IMR-90 (cell line): ENCODE measurements around the gene PPFIA1. TPM values are rescaled to one million over a fixed set of nuclear protein-coding genes. Genes with fewer than 3 reads are reported as not detected.
"Not testable (repeated sequence)": the region's sequence is repeated elsewhere in the genome, so short reads cannot be mapped to it uniquely, and the experiment has no call there.

Experiments used
- ATAC-seq: fragments of 200-7000 bp; cut with Tn5 transposase; 2 replicates; pipeline ENCODE4 v1.9.1; 2020; ENCODE audit warnings: low read depth, mild to moderate bottlenecking, moderate library complexity
- BruUV-seq: library from RNA; stranded (reverse); fragments of 400-500 nt; replicated peaks from 2 replicates; lab custom pipeline; 2021; lab: Mats Ljungman, UMichigan
- CTCF ChIA-PET: fragments of 300-600 bp; formaldehyde crosslinking; extraction: SDS; loops from one replicate; lab custom pipeline; 2021; ENCODE audit warnings: antibody characterized with exemption; lab: Yijun Ruan, JAX
- POLR2A ChIA-PET: fragments of 300-600 bp; sonication (Branson Sonifier 250); formaldehyde crosslinking; loops from one replicate; lab custom pipeline; 2022; ENCODE audit warnings: antibody characterized with exemption; ENCODE audit not compliant: unreplicated experiment; lab: Charles Lee
- DNase-seq: peaks from one replicate; pipeline ENCODE4 v3.0.0; 2013
- H2AFZ ChIP-seq: replicated peaks from 2 replicates; pipeline ENCODE3; 2013; ENCODE audit warnings: low read length, mild to moderate bottlenecking; ENCODE audit not compliant: poor library complexity
- H2AK5ac ChIP-seq: 2 replicates; pipeline ENCODE4 v1.6.1; 2013; ENCODE audit warnings: low read depth, low read length, inconsistent platforms
- H2AK9ac ChIP-seq: replicated peaks from 2 replicates; pipeline ENCODE3; 2013; ENCODE audit warnings: mild to moderate bottlenecking, low read depth, low read length, moderate library complexity; ENCODE audit not compliant: poor library complexity
- H2BK120ac ChIP-seq: 2 replicates; pipeline ENCODE4 v1.6.1; 2013; ENCODE audit warnings: low read depth, low read length, inconsistent platforms
- H2BK15ac ChIP-seq: 3 replicates; pipeline ENCODE4 v1.6.1; 2013; ENCODE audit warnings: low read depth, low read length, inconsistent platforms
- H2BK20ac ChIP-seq: 2 replicates; pipeline ENCODE4 v1.6.1; 2013; ENCODE audit warnings: low read depth, mild to moderate bottlenecking, inconsistent platforms, low read length, moderate library complexity
- H2BK5ac ChIP-seq: 2 replicates; pipeline ENCODE4 v1.6.1; 2013; ENCODE audit warnings: mild to moderate bottlenecking, low read depth, low read length, inconsistent platforms; ENCODE audit not compliant: poor library complexity, severe bottlenecking
- H3K14ac ChIP-seq: replicated peaks from 2 replicates; pipeline ENCODE4 v1.6.1; 2013; ENCODE audit warnings: low read depth, low read length, inconsistent platforms
- H3K18ac ChIP-seq: 2 replicates; pipeline ENCODE4 v1.6.1; 2013; ENCODE audit warnings: low read depth, low read length, control low read depth
- H3K23ac ChIP-seq: 2 replicates; pipeline ENCODE4 v1.6.1; 2013; ENCODE audit warnings: low read depth, low read length, inconsistent platforms
- H3K27ac ChIP-seq: 2 replicates; pipeline ENCODE4 v1.5.1; 2013; ENCODE audit warnings: mild to moderate bottlenecking, control low read depth, low read length; ENCODE audit not compliant: insufficient read depth
- H3K27me3 ChIP-seq: 2 replicates; pipeline ENCODE4 v1.6.1; 2013; ENCODE audit warnings: low read length; ENCODE audit not compliant: control insufficient read depth, insufficient read depth
- H3K36me3 ChIP-seq: 2 replicates; pipeline ENCODE4 v1.6.1; 2013; ENCODE audit warnings: low read length, mixed read lengths; ENCODE audit not compliant: control insufficient read depth, insufficient read depth
- H3K4ac ChIP-seq: 2 replicates; pipeline ENCODE4 v1.6.1; 2013; ENCODE audit warnings: low read depth, low read length, inconsistent platforms
- H3K4me1 ChIP-seq: 2 replicates; pipeline ENCODE4 v1.6.1; 2013; ENCODE audit warnings: low read length, mixed read lengths; ENCODE audit not compliant: control insufficient read depth, insufficient read depth
- H3K4me2 ChIP-seq: 2 replicates; pipeline ENCODE4 v1.6.1; 2013; ENCODE audit warnings: low read depth, mild to moderate bottlenecking, control low read depth, low read length, moderate library complexity
- H3K4me3 ChIP-seq: 2 replicates; pipeline ENCODE4 v1.5.1; 2013; ENCODE audit warnings: low read depth, mild to moderate bottlenecking, control low read depth, low read length, moderate library complexity; ENCODE audit not compliant: insufficient read depth
- H3K56ac ChIP-seq: 2 replicates; pipeline ENCODE4 v1.6.1; 2013; ENCODE audit warnings: low read length, inconsistent platforms; ENCODE audit not compliant: insufficient read depth; ENCODE audit errors: extremely low read depth
- H3K79me1 ChIP-seq, 2 experiments: 2 replicates each; pipeline ENCODE4 v1.6.1; 2013; ENCODE audit warnings: low read length in 2 of 2, inconsistent platforms in 1 of 2, low read depth in 1 of 2
- H3K9ac ChIP-seq: 2 replicates; pipeline ENCODE4 v1.6.1; 2013; ENCODE audit warnings: low read depth, low read length, control low read depth
- H3K9me1 ChIP-seq: 2 replicates; pipeline ENCODE4 v1.6.1; 2013; ENCODE audit warnings: low read length, inconsistent platforms; ENCODE audit not compliant: insufficient read depth
- H3K9me3 ChIP-seq: 2 replicates; pipeline ENCODE4 v1.6.1; 2013; ENCODE audit warnings: low read length; ENCODE audit not compliant: control insufficient read depth, insufficient read depth
- H4K20me1 ChIP-seq: 2 replicates; pipeline ENCODE4 v1.6.1; 2013; ENCODE audit warnings: low read length, inconsistent platforms; ENCODE audit not compliant: insufficient read depth
- H4K5ac ChIP-seq: 2 replicates; pipeline ENCODE4 v1.6.1; 2013; ENCODE audit warnings: mild to moderate bottlenecking, low read depth, low read length, control low read depth
- H4K8ac ChIP-seq, 2 experiments: 2 replicates each; pipeline ENCODE4 v1.6.1; 2013; ENCODE audit warnings: low read depth in 2 of 2, low read length in 2 of 2, control low read depth in 1 of 2, inconsistent platforms in 1 of 2
- H4K91ac ChIP-seq: 2 replicates; pipeline ENCODE4 v1.6.1; 2013; ENCODE audit warnings: low read depth, low read length, inconsistent platforms; ENCODE audit not compliant: insufficient read depth
- WGBS, 2 experiments: methylation state at CpG; one replicate each; pipeline versions ENCODE4 v1.1.5 to v1.1.7; 2013; ENCODE audit warnings: missing lambda C conversion rate in 2 of 2; ENCODE audit not compliant: insufficient read length in 1 of 2; ENCODE audit errors: extremely low coverage in 2 of 2; 5-methylcytosine and 5-hydroxymethylcytosine counted together
- dilution Hi-C: fragments of 300-500 bp; cut with HindIII; formaldehyde crosslinking; loops from one replicate; pipeline ENCODE4 v1.14.3; 2018; ENCODE audit warnings: low sequenced_read_pairs; ENCODE audit not compliant: unreplicated experiment
- in situ Hi-C: fragments of 300-500 bp; cut with MboI; formaldehyde crosslinking; loops from 3 replicates; pipeline ENCODE4 v1.14.3; 2019; ENCODE audit warnings: low sequenced_read_pairs, inconsistent platforms, mixed read lengths
- intact Hi-C: fragments of 100-400 bp; cut with micrococcal nuclease; formaldehyde crosslinking; loops from 2 replicates; pipeline ENCODE4 v1.10.0; 2022
- polyA plus RNA-seq, 3 experiments: library from polyadenylated mRNA; depleted of rRNA; stranded (reverse); fragments of >200 nt; gene quantifications; 2 replicates each; pipeline ENCODE4 v1.2.3, GENCODE V29; 2012; ENCODE audit warnings: low replicate concordance in 1 of 3
- total RNA-seq: library from RNA; depleted of rRNA; stranded (reverse); fragments of >200 nt; gene quantifications from 2 replicates; pipeline ENCODE4 v1.2.3, GENCODE V29; 2012

Gene PPFIA1
- total and polyA plus RNA-seq, 2 of the 4 experiments (the other 2 are of a cell fraction): 25.6 to 37.2 TPM

- H4K20me1 ChIP-seq, BruUV-seq, H3K4me3 ChIP-seq, dilution Hi-C loops, in situ Hi-C loops, H2AK5ac ChIP-seq, H4K91ac ChIP-seq, H3K56ac ChIP-seq, H3K4ac ChIP-seq, H2BK5ac ChIP-seq, H3K36me3 ChIP-seq, H3K18ac ChIP-seq, H2AFZ ChIP-seq, H3K14ac ChIP-seq, H3K4me2 ChIP-seq, CTCF ChIA-PET, H3K4me1 ChIP-seq, H2AK9ac ChIP-seq, H3K27ac ChIP-seq, POLR2A ChIA-PET, H3K9ac ChIP-seq, H2BK120ac ChIP-seq, H2BK15ac ChIP-seq, H2BK20ac ChIP-seq, ATAC-seq, DNase-seq, H3K9me3 ChIP-seq, intact Hi-C loops, H3K79me1 ChIP-seq, H3K23ac ChIP-seq, H4K5ac ChIP-seq, H3K9me1 ChIP-seq, H4K8ac ChIP-seq: not testable (repeated sequence)
- H3K27me3 ChIP-seq: peaks cover 13% of the 10 kb centered on the region
- no CpG with 5 or more reads among the region's 2 CpGs for WGBS, 2 experiments
Observed at GRCh38 chr11:70259077-70259476, 11.4 kb upstream of the PPFIA1 start.
